Colonic mucosa (tissue), 4 donors: ENCODE results near the gene S100B. TPM values are rescaled to one million over a fixed set of nuclear protein-coding genes. Genes with fewer than 3 reads are reported as not detected.

ENCODE experiments used
- DNase-seq: peaks from one replicate; pipeline ENCODE4 v3.0.0-alpha.2; 2020
- H3K27ac ChIP-seq: fragments of 200-600 bp; one replicate; pipeline ENCODE4 v1.8.0; 2021
- H3K27me3 ChIP-seq: fragments of 200-600 bp; one replicate; pipeline ENCODE4 v1.8.0; 2021
- H3K36me3 ChIP-seq: fragments of 200-600 bp; one replicate; pipeline ENCODE4 v1.8.0; 2021
- H3K4me1 ChIP-seq: fragments of 200-600 bp; one replicate; pipeline ENCODE4 v1.8.0; 2021; ENCODE audit warnings: mild to moderate bottlenecking
- H3K4me3 ChIP-seq: fragments of 200-600 bp; one replicate; pipeline ENCODE4 v1.8.0; 2021
- H3K9ac ChIP-seq, 2 donors: one replicate each; pipeline ENCODE4 v1.7.0; 2013; ENCODE audit warnings: control low read depth in 2 of 2, low read depth in 2 of 2, low read length in 2 of 2
- H3K9me3 ChIP-seq: fragments of 200-600 bp; one replicate; pipeline ENCODE4 v1.8.0; 2021
- CTCF ChIP-seq: fragments of 200-600 bp; IDR thresholded peaks from one replicate; pipeline ENCODE4 v1.8.0; 2022; ENCODE audit warnings: antibody characterized with exemption, mild to moderate bottlenecking
- intact Hi-C: fragments of 100-400 bp; cut with DNase I; formaldehyde crosslinking; loops from one replicate; pipeline ENCODE4 v1.14.1; 2022
- total RNA-seq, 2 donors: library from RNA; stranded (reverse); fragmentation: NEBNext Ultra II Directional in 1 of 2; extraction: Animal tissue kit (Norgen Biotek cat#: 25700) in 1 of 2; gene quantifications; one replicate each; pipeline ENCODE4 v1.2.1, GENCODE V29; 2021
- donor health status: healthy.
- donor health status: DM: no; HTN: no; CAD: no.
- donor health status: DM: no; HTN: no; CAD: no.

S100B gene
- total RNA-seq, 2 donors from 2014 or later: 3.3 to 8.2 TPM

- H3K9ac ChIP-seq: no peak overlapping the region
- no peaks in the 10 kb centered on the region for H3K9me3 ChIP-seq
- H3K36me3 ChIP-seq: peaks cover 4% of the 10 kb centered on the region
- no peaks in the 10 kb centered on the region for H3K4me1 ChIP-seq
- no peak overlapping the region for H3K27ac ChIP-seq
- H3K27me3 ChIP-seq: no peaks in the 10 kb centered on the region
- no peak overlapping the region for H3K4me3 ChIP-seq
- TF ChIP-seq CTCF: no peak
- no peak for DNase-seq
- intact Hi-C loops: no loop called here
Measured at GRCh38 chr21:46562964-46563607, 41.8 kb downstream of the S100B start.

- no peaks in the 10 kb centered on the region for H3K27me3 ChIP-seq
- intact Hi-C loops: no loop called here
- H3K27ac ChIP-seq: no peak overlapping the region
- no peak overlapping the region for H3K4me3 ChIP-seq
- no peaks in the 10 kb centered on the region for H3K4me1 ChIP-seq
- no peak for DNase-seq
- H3K9ac ChIP-seq: no peak overlapping the region
- H3K9me3 ChIP-seq: no peaks in the 10 kb centered on the region
- TF ChIP-seq CTCF: no peak
- peaks cover 4% of the 10 kb centered on the region for H3K36me3 ChIP-seq
Measured at GRCh38 chr21:46562472-46562871, 42.4 kb downstream of the S100B start.

- Histone ChIP-seq H3K27ac (no peak overlapping the region), H3K4me3 (no peak overlapping the region), H3K36me3 (peaks cover 4% of the 10 kb centered on the region), H3K4me1 (no peaks in the 10 kb centered on the region), H3K9me3 (no peaks in the 10 kb centered on the region), H3K9ac (no peak overlapping the region), H3K27me3 (no peaks in the 10 kb centered on the region)
- intact Hi-C loops: no loop called here
- TF ChIP-seq CTCF: no peak
- DNase-seq: no peak
Measured at GRCh38 chr21:46561445-46562090, 43.3 kb downstream of the S100B start.

GRCh38 chr21:46560568-46561444 lies 44.1 kb downstream of the S100B start:
- Histone ChIP-seq H3K27ac (no peak overlapping the region), H3K9ac (no peak overlapping the region), H3K27me3 (no peaks in the 10 kb centered on the region), H3K4me3 (no peak overlapping the region), H3K36me3 (peaks cover 4% of the 10 kb centered on the region), H3K4me1 (no peaks in the 10 kb centered on the region), H3K9me3 (no peaks in the 10 kb centered on the region)
- intact Hi-C loops: no loop called here
- DNase-seq: no peak
- no peak for TF ChIP-seq CTCF

GRCh38 chr21:46559291-46559983 lies 45.4 kb downstream of the S100B start:
- H3K9ac ChIP-seq: no peak overlapping the region

More at GRCh38 chr21:46559291-46559983, 45.4 kb downstream of the S100B start:
- no peak for TF ChIP-seq CTCF
- no peak overlapping the region for H3K4me3 ChIP-seq
- no peaks in the 10 kb centered on the region for H3K9me3 ChIP-seq
- intact Hi-C loops: no loop called here
- H3K27ac ChIP-seq: no peak overlapping the region
- no peaks in the 10 kb centered on the region for H3K4me1 ChIP-seq
- H3K36me3 ChIP-seq: peaks cover 4% of the 10 kb centered on the region
- no peak for DNase-seq
- H3K27me3 ChIP-seq: no peaks in the 10 kb centered on the region
